H1 (cell line): ENCODE measurements around the gene TMEM39B. TPM values are rescaled to one million over a fixed set of nuclear protein-coding genes. Genes with fewer than 3 reads are reported as not detected.

Experiments used
- MAFK ChIP-seq: IDR thresholded peaks from 2 replicates; pipeline ENCODE4 v1.6.1; 2012; ENCODE audit warnings: low read depth, mild to moderate bottlenecking, improper control_type of control experiment, low read length
- RAD21 ChIP-seq, 2 experiments: IDR thresholded peaks in 1 of 2; conservative IDR thresholded peaks in 1 of 2; 2 replicates each; pipeline ENCODE4 v1.6.1; 2011; ENCODE audit warnings: low read depth in 2 of 2, low read length in 2 of 2, improper control_type of control experiment in 1 of 2, inconsistent platforms in 1 of 2, mild to moderate bottlenecking in 1 of 2, moderate library complexity in 1 of 2
- TBP ChIP-seq: IDR thresholded peaks from 2 replicates; pipeline ENCODE4 v1.6.1; 2011; ENCODE audit warnings: low read depth, low read length, improper control_type of control experiment
- TCF12 ChIP-seq: IDR thresholded peaks from 2 replicates; pipeline ENCODE4 v1.6.1; 2011; ENCODE audit warnings: low read depth, mild to moderate bottlenecking, low read length
- TEAD4 ChIP-seq: IDR thresholded peaks from 2 replicates; pipeline ENCODE4 v1.6.1; 2012; ENCODE audit warnings: low read depth, low read length, inconsistent platforms, mixed read lengths
- polyA plus RNA-seq, 7 experiments: library from polyadenylated mRNA; depleted of rRNA in 3 of 7; stranded (reverse) in 5 of 7; unstranded in 2 of 7; fragments of >200 nt in 5 of 7; fragments of 200-250 nt in 2 of 7; gene quantifications; 1 replicate in 5 of 7; 2 replicates in 1 of 7; 4 replicates in 1 of 7; pipeline versions ENCODE4 v1.2.1 to v1.2.3, GENCODE V29; 2011 to 2013; ENCODE audit warnings: missing spikeins in 2 of 7, mixed read lengths in 2 of 7
- total RNA-seq: library from RNA; stranded (reverse); fragmentation: NEBNext Ultra II Directional; extraction: Animal tissue kit (Norgen Biotek cat#: 25700); gene quantifications from 2 replicates; pipeline ENCODE4 v1.2.1, GENCODE V29; 2021

Gene TMEM39B
- total and polyA plus RNA-seq, 2 of the 8 experiments (the other 6 are each of a cell fraction or from before 2014, with no cell fraction given): 25.3 to 32.7 TPM

DNA sequence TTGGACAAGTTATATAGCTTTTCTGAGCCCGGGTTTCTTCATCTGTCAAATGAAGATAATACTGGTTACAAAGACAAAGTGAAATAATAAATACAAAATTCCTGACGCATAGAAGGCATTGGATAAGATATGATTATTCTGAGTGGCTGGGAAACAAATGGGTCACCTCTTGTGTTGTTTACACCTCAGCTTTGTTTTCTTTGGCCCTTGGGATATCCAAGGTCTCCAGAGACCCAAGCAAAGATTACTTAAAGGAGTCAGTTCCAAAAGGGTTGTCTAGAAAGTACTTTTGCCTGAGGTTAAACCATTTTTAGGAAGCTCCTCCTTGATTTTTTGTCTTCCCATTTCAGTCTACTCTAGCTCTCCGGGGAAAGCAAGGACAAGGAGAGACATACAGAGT is 49.4 kb upstream of the TMEM39B start (continued):
- no peak for TF ChIP-seq TBP
- TF ChIP-seq MAFK: no peak
- TF ChIP-seq TEAD4: no peak
- TF ChIP-seq RAD21 (IDR thresholded peaks at IDR 0.05 in 1 of 2, conservative IDR thresholded peaks at IDR 0.05 in 1 of 2; ENCODE audit: low read depth in 2 of 2, low read length in 2 of 2): no peak
- no peak for TF ChIP-seq TCF12
